ENCODE data around the gene PPM1E. TPM values are rescaled to one million over a fixed set of nuclear protein-coding genes. Genes with fewer than 3 reads are reported as not detected.
A peak's percentile ranks its signal among the peaks of the same experiment; 100 is the strongest.

The PPM1E gene
- polyA plus RNA-seq, 2 of the 4 experiments (the other 2 are of a cell fraction): 0.05 to 0.25 TPM

GRCh38 chr17:58918072-58918471 is 162.4 kb downstream of the PPM1E start:
- 43% methylated on average over 2 of the region's 2 CpGs for WGBS (ENCODE audit: missing lambda C conversion rate)
- TF ChIP-seq ZNF302 (CRISPR knock-in tag; IDR thresholded peaks at IDR 0.05): no peak
- TF ChIP-seq RAD21 (conservative IDR thresholded peaks at IDR 0.05 in 1 of 2, IDR thresholded peaks at IDR 0.05 in 1 of 2): no peak
- TF ChIP-seq CBX8 (IDR thresholded peaks at IDR 0.05): no peak
- no peak for TF ChIP-seq CHD4 (IDR thresholded peaks at IDR 0.05; ENCODE audit: borderline replicate concordance)
- TF ChIP-seq E2F6 (IDR thresholded peaks at IDR 0.05; ENCODE audit: borderline replicate concordance, low read depth): no peak
- peaks cover 6% of the 10 kb centered on the region; the same call in 2 of the 3 replicates for H3K9me3 ChIP-seq
- peaks cover 12% of the 10 kb centered on the region; the same call in 2 of the 3 replicates for H3K4me1 ChIP-seq
- ChIA-PET POLR2A (interaction anchor here (1.3 kb wide), 1 partner anchor 286 kb away, joined by 5 read pairs; no protein-coding TSS in a partner anchor), CTCF (no interaction called here)
- FAIRE-seq (peak; percentile 68), ATAC-seq (no peak), DNase-seq (ENCODE audit: low read depth in 1 of 2, low spot score in 1 of 2) (no peak)
- no peak overlapping the region for H3K4me3 ChIP-seq
- no peak overlapping the region for H3K27ac ChIP-seq
- H3K4me2 ChIP-seq: no peak overlapping the region

DNA sequence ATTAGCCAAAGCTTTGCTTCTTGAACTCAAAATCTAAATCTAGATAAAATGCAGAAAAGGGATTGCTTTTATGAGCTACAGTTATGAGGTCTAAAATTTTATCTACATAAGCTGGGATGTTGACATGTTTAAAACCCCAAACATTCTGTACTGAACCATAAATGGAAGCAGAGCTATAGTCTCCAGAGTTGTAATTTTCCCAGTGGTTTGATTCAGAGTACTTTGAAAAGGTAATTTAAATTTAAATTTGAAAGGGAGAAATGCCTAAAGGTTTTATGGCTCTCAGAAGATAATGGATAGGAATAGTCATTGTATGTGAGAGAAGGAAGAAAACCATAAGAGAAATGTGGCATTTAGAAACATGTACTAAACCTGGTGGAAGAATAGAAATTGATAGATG is 163.2 kb downstream of the PPM1E start:
- no peak overlapping the region for H3K4me2 ChIP-seq
- no peak for DNase-seq (ENCODE audit: low read depth in 1 of 2, low spot score in 1 of 2)
- peaks cover 8% of the 10 kb centered on the region; the same call in 2 of the 3 replicates for H3K4me1 ChIP-seq
- FAIRE-seq: no peak
- ChIA-PET POLR2A (interaction anchor here (1.3 kb wide), 1 partner anchor 287 kb away, joined by 5 read pairs; no protein-coding TSS in a partner anchor), CTCF (no interaction called here)
- no peaks in the 10 kb centered on the region for H3K9me3 ChIP-seq
- TF ChIP-seq RAD21 (conservative IDR thresholded peaks at IDR 0.05 in 1 of 2, IDR thresholded peaks at IDR 0.05 in 1 of 2): no peak
- no peak for TF ChIP-seq HOXA7 (CRISPR knock-in tag; IDR thresholded peaks at IDR 0.05)
- no peak for TF ChIP-seq EP300 (IDR thresholded peaks at IDR 0.05)
- TF ChIP-seq, protein P1, sequence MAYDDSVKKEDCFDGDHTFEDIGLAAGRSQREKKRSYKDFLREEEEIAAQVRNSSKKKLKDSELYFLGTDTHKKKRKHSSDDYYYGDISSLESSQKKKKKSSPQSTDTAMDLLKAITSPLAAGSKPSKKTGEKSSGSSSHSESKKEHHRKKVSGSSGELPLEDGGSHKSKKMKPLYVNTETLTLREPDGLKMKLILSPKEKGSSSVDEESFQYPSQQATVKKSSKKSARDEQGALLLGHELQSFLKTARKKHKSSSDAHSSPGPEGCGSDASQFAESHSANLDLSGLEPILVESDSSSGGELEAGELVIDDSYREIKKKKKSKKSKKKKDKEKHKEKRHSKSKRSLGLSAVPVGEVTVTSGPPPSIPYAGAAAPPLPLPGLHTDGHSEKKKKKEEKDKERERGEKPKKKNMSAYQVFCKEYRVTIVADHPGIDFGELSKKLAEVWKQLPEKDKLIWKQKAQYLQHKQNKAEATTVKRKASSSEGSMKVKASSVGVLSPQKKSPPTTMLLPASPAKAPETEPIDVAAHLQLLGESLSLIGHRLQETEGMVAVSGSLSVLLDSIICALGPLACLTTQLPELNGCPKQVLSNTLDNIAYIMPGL (CRISPR knock-in tag; IDR thresholded peaks at IDR 0.05; ENCODE audit: borderline replicate concordance): no peak
- TF ChIP-seq, protein P2, sequence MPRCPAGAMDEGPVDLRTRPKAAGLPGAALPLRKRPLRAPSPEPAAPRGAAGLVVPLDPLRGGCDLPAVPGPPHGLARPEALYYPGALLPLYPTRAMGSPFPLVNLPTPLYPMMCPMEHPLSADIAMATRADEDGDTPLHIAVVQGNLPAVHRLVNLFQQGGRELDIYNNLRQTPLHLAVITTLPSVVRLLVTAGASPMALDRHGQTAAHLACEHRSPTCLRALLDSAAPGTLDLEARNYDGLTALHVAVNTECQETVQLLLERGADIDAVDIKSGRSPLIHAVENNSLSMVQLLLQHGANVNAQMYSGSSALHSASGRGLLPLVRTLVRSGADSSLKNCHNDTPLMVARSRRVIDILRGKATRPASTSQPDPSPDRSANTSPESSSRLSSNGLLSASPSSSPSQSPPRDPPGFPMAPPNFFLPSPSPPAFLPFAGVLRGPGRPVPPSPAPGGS (IDR thresholded peaks at IDR 0.05): no peak
- no peak for TF ChIP-seq ZC3H11A (IDR thresholded peaks at IDR 0.05)
- TF ChIP-seq TFCP2L1 (CRISPR knock-in tag; IDR thresholded peaks at IDR 0.05): no peak
- no peak for TF ChIP-seq KDM5A (IDR thresholded peaks at IDR 0.05)
- no peak for TF ChIP-seq MAZ (IDR thresholded peaks at IDR 0.05; ENCODE audit: borderline replicate concordance, low read depth, low read length)
- TF ChIP-seq FOSB (CRISPR knock-in tag; IDR thresholded peaks at IDR 0.05): no peak
- no peak for TF ChIP-seq CHD4 (IDR thresholded peaks at IDR 0.05; ENCODE audit: borderline replicate concordance)
- no peak for TF ChIP-seq USF2 (IDR thresholded peaks at IDR 0.05)
- TF ChIP-seq JUN (IDR thresholded peaks at IDR 0.05): no peak
- TF ChIP-seq HDAC2 (IDR thresholded peaks at IDR 0.05): no peak
- TF ChIP-seq NR3C1 (IDR thresholded peaks at IDR 0.05): no peak
- TF ChIP-seq GATA3 (IDR thresholded peaks at IDR 0.05; ENCODE audit: borderline replicate concordance): no peak
- TF ChIP-seq HEYL (CRISPR knock-in tag; IDR thresholded peaks at IDR 0.05): no peak
- TF ChIP-seq, protein P3, sequence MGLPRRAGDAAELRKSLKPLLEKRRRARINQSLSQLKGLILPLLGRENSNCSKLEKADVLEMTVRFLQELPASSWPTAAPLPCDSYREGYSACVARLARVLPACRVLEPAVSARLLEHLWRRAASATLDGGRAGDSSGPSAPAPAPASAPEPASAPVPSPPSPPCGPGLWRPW (IDR thresholded peaks at IDR 0.05): no peak
- no peak for ATAC-seq
- H3K27ac ChIP-seq: no peak overlapping the region
- no peak overlapping the region for H3K4me3 ChIP-seq

All from A549 (cell line).